ENCODE measurements around the gene SLC16A12. TPM values are rescaled to one million over a fixed set of nuclear protein-coding genes. Genes with fewer than 3 reads are reported as not detected.

Gene SLC16A12
- total RNA-seq, 2 donors from 2014 or later: 0.20 to 0.24 TPM

DNA sequence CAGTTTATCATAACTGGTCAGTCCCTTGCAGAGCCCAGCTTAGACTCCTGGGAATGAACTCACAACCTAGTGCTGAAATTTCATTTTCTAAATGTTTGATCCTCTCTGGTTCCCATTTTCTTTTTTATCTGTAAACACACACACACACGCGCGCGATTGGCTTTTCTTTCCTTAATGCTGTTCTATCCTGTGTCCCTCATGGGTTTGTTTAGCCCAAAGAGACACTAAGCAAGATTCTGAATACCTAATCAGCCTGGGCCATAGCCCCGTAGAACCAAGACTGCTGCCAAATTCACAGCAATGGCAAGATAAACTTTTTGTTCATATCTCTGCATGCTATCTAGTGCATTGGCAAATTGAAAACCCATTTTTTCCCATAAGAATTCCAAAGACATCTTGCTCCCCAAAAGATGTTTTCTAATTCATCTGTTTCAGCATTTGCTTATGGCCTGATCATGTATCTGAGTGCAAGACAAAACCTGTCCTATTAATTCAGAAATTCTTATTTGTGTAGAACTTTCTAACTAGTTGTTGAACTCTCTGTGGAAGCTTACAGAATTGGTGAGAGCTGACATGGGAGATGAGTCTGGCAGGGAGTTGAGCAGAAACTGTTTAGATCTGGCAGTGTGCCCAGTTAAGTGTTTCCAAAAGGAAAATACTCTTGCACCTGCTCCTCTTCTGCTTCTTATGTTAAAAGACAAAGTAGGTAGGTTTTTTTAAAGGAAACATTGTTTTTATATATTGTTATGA is 144.7 kb downstream of the SLC16A12 start:
- no peaks in the 10 kb centered on the region for H3K9me3 ChIP-seq
- no peak overlapping the region for H3K27ac ChIP-seq
- H3K4me3 ChIP-seq: no peak overlapping the region
- DNase-seq: peak; percentile 19
- no peaks in the 10 kb centered on the region for H3K27me3 ChIP-seq
- TF ChIP-seq, protein P1, sequence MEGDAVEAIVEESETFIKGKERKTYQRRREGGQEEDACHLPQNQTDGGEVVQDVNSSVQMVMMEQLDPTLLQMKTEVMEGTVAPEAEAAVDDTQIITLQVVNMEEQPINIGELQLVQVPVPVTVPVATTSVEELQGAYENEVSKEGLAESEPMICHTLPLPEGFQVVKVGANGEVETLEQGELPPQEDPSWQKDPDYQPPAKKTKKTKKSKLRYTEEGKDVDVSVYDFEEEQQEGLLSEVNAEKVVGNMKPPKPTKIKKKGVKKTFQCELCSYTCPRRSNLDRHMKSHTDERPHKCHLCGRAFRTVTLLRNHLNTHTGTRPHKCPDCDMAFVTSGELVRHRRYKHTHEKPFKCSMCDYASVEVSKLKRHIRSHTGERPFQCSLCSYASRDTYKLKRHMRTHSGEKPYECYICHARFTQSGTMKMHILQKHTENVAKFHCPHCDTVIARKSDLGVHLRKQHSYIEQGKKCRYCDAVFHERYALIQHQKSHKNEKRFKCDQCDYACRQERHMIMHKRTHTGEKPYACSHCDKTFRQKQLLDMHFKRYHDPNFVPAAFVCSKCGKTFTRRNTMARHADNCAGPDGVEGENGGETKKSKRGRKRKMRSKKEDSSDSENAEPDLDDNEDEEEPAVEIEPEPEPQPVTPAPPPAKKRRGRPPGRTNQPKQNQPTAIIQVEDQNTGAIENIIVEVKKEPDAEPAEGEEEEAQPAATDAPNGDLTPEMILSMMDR (IDR thresholded peaks at IDR 0.05): no peak
- H3K9ac ChIP-seq (ENCODE audit: low read depth in 2 of 2, low read length in 2 of 2): no peak overlapping the region
- intact Hi-C loops (cut with DNase I): no loop called here
- H3K36me3 ChIP-seq: no peaks in the 10 kb centered on the region
- no peaks in the 10 kb centered on the region for H3K4me1 ChIP-seq

DNA sequence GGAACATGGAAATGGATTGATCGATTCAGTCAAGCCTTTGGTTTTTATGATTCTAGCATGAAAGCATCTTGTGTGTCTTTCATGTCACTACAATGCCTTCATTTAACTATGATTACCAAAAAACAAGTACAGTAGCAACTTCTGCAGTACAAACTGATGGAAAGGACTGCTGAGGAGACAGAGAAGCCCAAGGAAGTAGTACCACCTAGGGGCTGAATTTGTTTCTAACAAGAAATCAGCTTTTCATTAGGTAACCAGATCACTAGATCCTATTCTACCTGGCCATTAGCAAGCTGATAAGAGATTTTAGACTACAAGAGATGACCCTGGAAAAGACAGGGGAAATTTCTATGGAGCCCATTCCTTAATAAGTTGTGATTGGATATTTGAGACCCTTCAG is 146.1 kb downstream of the SLC16A12 start:
- no peak overlapping the region for H3K4me3 ChIP-seq
- no peak overlapping the region for H3K9ac ChIP-seq (ENCODE audit: low read depth in 2 of 2, low read length in 2 of 2)
- no peaks in the 10 kb centered on the region for H3K27me3 ChIP-seq
- H3K4me1 ChIP-seq: no peaks in the 10 kb centered on the region
- no peak overlapping the region for H3K27ac ChIP-seq
- H3K36me3 ChIP-seq: no peaks in the 10 kb centered on the region
- intact Hi-C loops (cut with DNase I): no loop called here
- H3K9me3 ChIP-seq: no peaks in the 10 kb centered on the region
- TF ChIP-seq, protein P1 (IDR thresholded peaks at IDR 0.05): no peak
- DNase-seq: no peak

DNA sequence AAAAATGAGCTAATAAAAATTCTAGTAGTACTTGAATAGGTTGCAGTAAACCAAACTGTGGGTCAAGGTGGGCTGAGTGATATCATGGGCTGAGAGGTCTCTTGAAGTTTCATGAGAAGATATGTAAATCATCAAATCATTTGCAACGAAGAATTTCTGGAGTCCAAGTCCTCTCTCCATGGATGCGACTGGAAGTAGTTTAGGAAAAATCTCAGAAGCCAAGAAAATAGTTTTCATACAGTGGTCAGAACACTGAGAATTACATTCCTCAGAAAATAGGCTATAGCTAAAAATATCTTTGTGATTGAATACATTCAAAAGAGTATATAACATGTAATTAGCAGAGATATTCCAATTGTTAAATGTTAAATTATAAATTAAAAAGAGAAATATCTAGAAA is 146.6 kb downstream of the SLC16A12 start:
- Histone ChIP-seq H3K9me3 (no peaks in the 10 kb centered on the region), H3K4me1 (no peaks in the 10 kb centered on the region), H3K27me3 (no peaks in the 10 kb centered on the region), H3K27ac (no peak overlapping the region), H3K4me3 (no peak overlapping the region), H3K9ac (ENCODE audit: low read depth in 2 of 2, low read length in 2 of 2) (no peak overlapping the region), H3K36me3 (no peaks in the 10 kb centered on the region)
- TF ChIP-seq, protein P1 (IDR thresholded peaks at IDR 0.05): no peak
- no peak for DNase-seq
- intact Hi-C loops (cut with DNase I): no loop called here

DNA sequence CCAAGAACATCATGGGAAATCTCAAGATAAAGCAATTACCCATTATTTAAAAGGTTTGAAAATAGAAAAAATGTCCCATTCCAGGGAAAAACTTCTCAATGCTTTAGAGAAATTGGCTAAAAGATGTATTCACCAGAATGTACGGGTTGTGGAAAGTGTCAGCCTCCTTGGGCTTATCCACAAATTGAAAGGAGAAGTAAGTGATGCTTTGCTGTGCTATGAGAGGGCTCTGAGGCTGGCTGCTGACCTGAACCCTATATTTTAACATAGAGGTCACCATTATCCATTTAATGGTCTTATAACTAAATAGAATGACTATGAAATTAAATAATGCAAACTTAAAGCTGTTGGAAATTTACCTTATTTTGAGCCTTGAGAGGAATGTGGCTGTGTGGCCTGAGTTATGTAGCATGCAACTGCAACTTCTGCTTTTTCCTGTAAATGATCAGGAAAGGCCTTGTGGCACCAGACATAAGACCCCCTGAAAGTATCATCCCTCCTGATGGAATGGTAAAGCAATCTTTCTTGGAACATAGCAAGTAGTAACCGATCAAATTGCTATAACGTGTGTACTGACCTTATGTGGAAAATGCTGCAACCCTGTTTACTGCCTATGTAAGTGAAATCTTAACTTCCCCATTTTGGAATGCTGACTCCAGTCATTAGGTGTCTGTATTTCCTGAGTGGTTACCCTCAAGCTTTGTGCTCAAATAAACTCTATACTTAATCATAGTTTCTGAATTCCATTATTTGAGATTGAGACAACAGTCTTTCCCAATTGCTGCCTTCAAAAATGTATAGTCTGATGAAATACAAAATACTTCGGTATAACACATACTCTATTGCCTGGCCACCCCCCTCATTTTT is 150.7 kb downstream of the SLC16A12 start:
- H3K4me3 ChIP-seq: no peak overlapping the region
- no peak overlapping the region for H3K27ac ChIP-seq
- H3K4me1 ChIP-seq: no peaks in the 10 kb centered on the region
- no peaks in the 10 kb centered on the region for H3K9me3 ChIP-seq
- TF ChIP-seq, protein P1 (IDR thresholded peaks at IDR 0.05): no peak
- H3K27me3 ChIP-seq: no peaks in the 10 kb centered on the region
- no peak overlapping the region for H3K9ac ChIP-seq (ENCODE audit: low read depth in 2 of 2, low read length in 2 of 2)
- intact Hi-C loops (cut with DNase I): no loop called here
- DNase-seq: no peak
- no peaks in the 10 kb centered on the region for H3K36me3 ChIP-seq

DNA sequence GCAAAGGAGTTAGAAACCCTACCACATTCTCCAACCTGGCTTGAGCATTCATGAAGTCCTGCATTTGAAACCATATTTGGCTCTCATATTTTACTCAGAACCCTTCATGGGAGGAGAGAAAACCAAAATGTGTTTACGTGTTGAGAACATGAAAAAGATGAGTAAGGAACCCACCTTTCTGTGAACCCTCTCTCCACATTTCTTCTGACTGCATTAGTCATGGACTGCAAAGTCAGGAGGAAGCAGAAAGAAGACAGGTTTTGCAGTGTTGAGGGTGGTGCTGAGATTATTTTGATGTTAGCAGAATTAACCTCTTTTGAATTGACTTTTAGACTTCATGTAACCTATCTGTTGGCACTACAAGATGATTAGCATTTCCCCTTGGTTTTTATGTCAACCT is 152.6 kb downstream of the SLC16A12 start:
- H3K4me1 ChIP-seq: no peaks in the 10 kb centered on the region
- H3K9ac ChIP-seq (ENCODE audit: low read depth in 2 of 2, low read length in 2 of 2): no peak overlapping the region
- H3K9me3 ChIP-seq: no peaks in the 10 kb centered on the region
- no peak for DNase-seq
- TF ChIP-seq, protein P1 (IDR thresholded peaks at IDR 0.05): no peak
- no peak overlapping the region for H3K27ac ChIP-seq
- no peak overlapping the region for H3K4me3 ChIP-seq
- no peaks in the 10 kb centered on the region for H3K27me3 ChIP-seq
- no peaks in the 10 kb centered on the region for H3K36me3 ChIP-seq
- intact Hi-C loops (cut with DNase I): no loop called here

Other genes starting within 250 kb of the SLC16A12 start
- gene IFIT2, start 233.5 kb downstream of the SLC16A12 start, total RNA-seq: 1 to 10 TPM; 4.8 to 7.5 TPM
- 1 to 10 TPM; 4.3 to 5.1 TPM for gene IFIT3, start 207.6 kb downstream of the SLC16A12 start, total RNA-seq
- gene IFIT1B, start 157.5 kb downstream of the SLC16A12 start, total RNA-seq: not detected
- gene IFIT1, start 143.0 kb downstream of the SLC16A12 start, total RNA-seq: 1 to 10 TPM; 1.9 to 5.4 TPM
- gene IFIT5, start 121.0 kb downstream of the SLC16A12 start, total RNA-seq: 1 to 10 TPM; 6.1 to 7.5 TPM
- 10 to 100 TPM; 22.8 to 55.4 TPM for gene PANK1, start 109.6 kb upstream of the SLC16A12 start, total RNA-seq
- gene KIF20B, start 166.0 kb upstream of the SLC16A12 start, total RNA-seq: 10 to 100 TPM; 13.6 to 32.0 TPM